Measurements from ENCODE around the gene PRC1.
"Not testable (repeated sequence)": the region's sequence is repeated elsewhere in the genome, so short reads cannot be mapped to it uniquely, and the experiment has no call there.

PRC1 gene

GRCh38 chr15:90929246-90930019 is 64.9 kb downstream of the PRC1 start:
- no peaks in the 10 kb centered on the region for H3K9me3 ChIP-seq (ENCODE audit: control insufficient read depth, low read depth, low read length)
- H3K36me3 ChIP-seq (ENCODE audit: control insufficient read depth, low read depth, low read length) = no peaks in the 10 kb centered on the region
- no peak overlapping the region for H3K4me3 ChIP-seq (ENCODE audit: low read length)
- peaks cover under 1% of the 10 kb centered on the region for H3K4me1 ChIP-seq (ENCODE audit: control insufficient read depth, low read depth, low read length)
- H3K27ac ChIP-seq (ENCODE audit: low read length) = no peak overlapping the region
- peaks cover 14% of the 10 kb centered on the region for H3K27me3 ChIP-seq (ENCODE audit: control insufficient read depth, insufficient read depth, low read length)
- H3K9ac ChIP-seq (ENCODE audit: low read length) = no peak overlapping the region

GRCh38 chr15:90928106-90928505 is 66.2 kb downstream of the PRC1 start:
- not testable (repeated sequence) for H3K9me3 ChIP-seq (ENCODE audit: control insufficient read depth, low read depth, low read length); H3K27me3 ChIP-seq (ENCODE audit: control insufficient read depth, insufficient read depth, low read length); H3K4me3 ChIP-seq (ENCODE audit: low read length); H3K4me1 ChIP-seq (ENCODE audit: control insufficient read depth, low read depth, low read length); H3K27ac ChIP-seq (ENCODE audit: low read length); H3K36me3 ChIP-seq (ENCODE audit: control insufficient read depth, low read depth, low read length); H3K9ac ChIP-seq (ENCODE audit: low read length)

GRCh38 chr15:90926766-90927165 is 67.6 kb downstream of the PRC1 start:
- not testable (repeated sequence) for H3K9me3 ChIP-seq (ENCODE audit: control insufficient read depth, low read depth, low read length); H3K9ac ChIP-seq (ENCODE audit: low read length); H3K36me3 ChIP-seq (ENCODE audit: control insufficient read depth, low read depth, low read length); H3K27me3 ChIP-seq (ENCODE audit: control insufficient read depth, insufficient read depth, low read length); H3K27ac ChIP-seq (ENCODE audit: low read length); H3K4me1 ChIP-seq (ENCODE audit: control insufficient read depth, low read depth, low read length); H3K4me3 ChIP-seq (ENCODE audit: low read length)

GRCh38 chr15:90924375-90924774 is 70.0 kb downstream of the PRC1 start:
- Histone ChIP-seq H3K9me3 (ENCODE audit: control insufficient read depth, low read depth, low read length) (no peaks in the 10 kb centered on the region), H3K4me3 (ENCODE audit: low read length) (no peak overlapping the region), H3K27me3 (ENCODE audit: control insufficient read depth, insufficient read depth, low read length) (no peaks in the 10 kb centered on the region), H3K36me3 (ENCODE audit: control insufficient read depth, low read depth, low read length) (peaks cover 11% of the 10 kb centered on the region), H3K9ac (ENCODE audit: low read length) (no peak overlapping the region), H3K27ac (ENCODE audit: low read length) (no peak overlapping the region), H3K4me1 (ENCODE audit: control insufficient read depth, low read depth, low read length) (no peaks in the 10 kb centered on the region)

- not testable (repeated sequence) for H3K9me3 ChIP-seq (ENCODE audit: control insufficient read depth, low read depth, low read length); H3K27me3 ChIP-seq (ENCODE audit: control insufficient read depth, insufficient read depth, low read length); H3K9ac ChIP-seq (ENCODE audit: low read length); H3K27ac ChIP-seq (ENCODE audit: low read length); H3K4me1 ChIP-seq (ENCODE audit: control insufficient read depth, low read depth, low read length); H3K4me3 ChIP-seq (ENCODE audit: low read length)
- H3K36me3 ChIP-seq (ENCODE audit: control insufficient read depth, low read depth, low read length) = peaks cover 16% of the 10 kb centered on the region
Measured at GRCh38 chr15:90922712-90923322, 71.5 kb downstream of the PRC1 start.

- Histone ChIP-seq H3K36me3 (ENCODE audit: control insufficient read depth, low read depth, low read length) (peaks cover 16% of the 10 kb centered on the region), H3K9me3 (ENCODE audit: control insufficient read depth, low read depth, low read length) (no peaks in the 10 kb centered on the region), H3K4me3 (ENCODE audit: low read length) (no peak overlapping the region), H3K9ac (ENCODE audit: low read length) (no peak overlapping the region), H3K27ac (ENCODE audit: low read length) (no peak overlapping the region), H3K4me1 (ENCODE audit: control insufficient read depth, low read depth, low read length) (no peaks in the 10 kb centered on the region), H3K27me3 (ENCODE audit: control insufficient read depth, insufficient read depth, low read length) (no peaks in the 10 kb centered on the region)
Measured at GRCh38 chr15:90921887-90922286, 72.4 kb downstream of the PRC1 start.

GRCh38 chr15:90918835-90919234 is 75.5 kb downstream of the PRC1 start:
- H3K9me3 ChIP-seq (ENCODE audit: control insufficient read depth, low read depth, low read length) = no peaks in the 10 kb centered on the region
- no peak overlapping the region for H3K4me3 ChIP-seq (ENCODE audit: low read length)
- H3K27ac ChIP-seq (ENCODE audit: low read length) = no peak overlapping the region
- no peak overlapping the region for H3K9ac ChIP-seq (ENCODE audit: low read length)
- H3K27me3 ChIP-seq (ENCODE audit: control insufficient read depth, insufficient read depth, low read length) = no peaks in the 10 kb centered on the region
- H3K36me3 ChIP-seq (ENCODE audit: control insufficient read depth, low read depth, low read length) = peaks cover 18% of the 10 kb centered on the region
- H3K4me1 ChIP-seq (ENCODE audit: control insufficient read depth, low read depth, low read length) = no peaks in the 10 kb centered on the region

- Histone ChIP-seq H3K27ac (ENCODE audit: low read length) (no peak overlapping the region), H3K9me3 (ENCODE audit: control insufficient read depth, low read depth, low read length) (no peaks in the 10 kb centered on the region), H3K4me1 (ENCODE audit: control insufficient read depth, low read depth, low read length) (no peaks in the 10 kb centered on the region), H3K4me3 (ENCODE audit: low read length) (no peak overlapping the region), H3K9ac (ENCODE audit: low read length) (no peak overlapping the region), H3K27me3 (ENCODE audit: control insufficient read depth, insufficient read depth, low read length) (no peaks in the 10 kb centered on the region), H3K36me3 (ENCODE audit: control insufficient read depth, low read depth, low read length) (peaks cover 18% of the 10 kb centered on the region)
Measured at GRCh38 chr15:90918034-90918788, 76.1 kb downstream of the PRC1 start.

- no peak overlapping the region for H3K27ac ChIP-seq (ENCODE audit: low read length)
- H3K9me3 ChIP-seq (ENCODE audit: control insufficient read depth, low read depth, low read length) = no peaks in the 10 kb centered on the region
- H3K9ac ChIP-seq (ENCODE audit: low read length) = no peak overlapping the region
- H3K27me3 ChIP-seq (ENCODE audit: control insufficient read depth, insufficient read depth, low read length) = no peaks in the 10 kb centered on the region
- no peak overlapping the region for H3K4me3 ChIP-seq (ENCODE audit: low read length)
- no peaks in the 10 kb centered on the region for H3K4me1 ChIP-seq (ENCODE audit: control insufficient read depth, low read depth, low read length)
- peaks cover 18% of the 10 kb centered on the region for H3K36me3 ChIP-seq (ENCODE audit: control insufficient read depth, low read depth, low read length)
Measured at GRCh38 chr15:90917569-90917968, 76.8 kb downstream of the PRC1 start.

- Histone ChIP-seq H3K36me3 (ENCODE audit: control insufficient read depth, low read depth, low read length) (peaks cover 18% of the 10 kb centered on the region), H3K4me3 (ENCODE audit: low read length) (no peak overlapping the region), H3K4me1 (ENCODE audit: control insufficient read depth, low read depth, low read length) (no peaks in the 10 kb centered on the region), H3K27ac (ENCODE audit: low read length) (no peak overlapping the region), H3K9me3 (ENCODE audit: control insufficient read depth, low read depth, low read length) (no peaks in the 10 kb centered on the region), H3K9ac (ENCODE audit: low read length) (no peak overlapping the region), H3K27me3 (ENCODE audit: control insufficient read depth, insufficient read depth, low read length) (no peaks in the 10 kb centered on the region)
Measured at GRCh38 chr15:90916461-90916860, 77.9 kb downstream of the PRC1 start.

All from iPS-18a (cell line).